ENCODE measurements around the gene FCER1G. TPM values are rescaled to one million over a fixed set of nuclear protein-coding genes. Genes with fewer than 3 reads are reported as not detected.

The FCER1G gene
- total RNA-seq, 1 experiment from 2014 or later = 2.6 TPM

DNA sequence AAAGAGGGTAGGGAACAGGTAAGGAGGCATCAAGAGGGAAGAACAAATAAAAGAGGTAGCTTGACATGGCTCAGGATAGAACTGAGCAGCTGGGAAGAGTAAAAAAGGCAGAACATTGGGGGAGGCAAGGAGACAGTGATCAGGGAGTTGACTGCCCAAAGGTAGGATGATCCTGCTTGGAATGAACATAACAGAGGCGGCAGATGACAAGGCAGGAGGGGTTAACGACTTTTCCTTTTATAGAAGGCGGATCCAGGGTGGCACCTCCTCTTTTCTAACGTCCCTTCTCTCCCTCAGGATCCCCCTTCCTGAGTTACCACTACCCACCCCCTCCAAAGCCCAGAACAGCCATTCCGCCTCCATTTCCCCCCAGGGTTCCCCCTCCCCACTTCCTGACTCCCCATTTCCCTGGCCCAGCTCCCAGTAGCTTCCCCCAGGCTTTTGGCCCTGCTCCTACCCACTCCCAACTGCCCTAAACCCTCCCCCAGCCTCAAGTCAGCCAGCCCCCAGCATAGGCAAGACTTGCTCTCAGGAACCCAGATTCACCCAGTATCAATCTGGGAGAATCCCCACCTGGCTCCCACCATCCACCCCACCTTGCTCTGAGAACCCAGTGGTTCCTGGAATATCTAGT, 15.5 kb upstream of the FCER1G start:
- no peak for DNase-seq (ENCODE audit: low read depth, low spot score)
- in situ Hi-C loops (cut with HindIII; ENCODE audit: low pct_unique_long_range_greater_than_20kb, low sequenced_read_pairs) = loop anchor here (25.0 kb wide), 1 partner anchor 188 kb away; no protein-coding TSS in a partner anchor

DNA sequence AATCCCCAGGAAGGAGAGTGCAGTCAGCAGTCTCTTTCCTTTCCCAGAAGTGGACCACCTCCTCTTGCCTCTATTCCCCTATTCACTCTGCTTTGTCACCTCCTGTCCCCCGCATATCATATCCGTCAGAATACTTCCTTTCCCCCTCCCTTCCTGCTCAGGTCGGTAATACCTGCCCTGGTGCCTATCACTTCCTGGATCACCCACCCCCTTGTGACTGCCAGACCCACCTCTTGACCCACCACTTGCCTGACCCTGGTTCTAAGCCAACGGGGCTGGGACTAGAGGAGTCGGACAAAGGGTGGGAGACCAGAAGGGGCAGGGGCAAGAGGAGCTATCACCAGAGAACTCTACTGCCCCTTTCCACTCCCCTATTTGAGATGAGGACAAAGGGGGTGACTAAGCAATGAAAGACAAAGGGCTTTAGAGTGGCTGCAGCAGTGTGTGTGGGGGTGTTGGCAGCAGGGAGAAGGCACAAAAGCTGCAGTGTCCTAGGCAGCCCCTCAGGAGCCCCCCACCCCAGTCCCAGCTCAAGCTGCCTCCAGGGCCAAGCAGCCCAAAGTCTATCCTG, 14.6 kb upstream of the FCER1G start:
- in situ Hi-C loops (cut with HindIII; ENCODE audit: low pct_unique_long_range_greater_than_20kb, low sequenced_read_pairs) = loop anchor here (25.0 kb wide), 1 partner anchor 187 kb away; no protein-coding TSS in a partner anchor
- no peak for DNase-seq (ENCODE audit: low read depth, low spot score)

GRCh38 chr1:161200992-161201835, 13.9 kb upstream of the FCER1G start:
- DNase-seq (ENCODE audit: low read depth, low spot score) = no peak
- in situ Hi-C loops (cut with HindIII; ENCODE audit: low pct_unique_long_range_greater_than_20kb, low sequenced_read_pairs) = loop anchor here (25.0 kb wide), 1 partner anchor 186 kb away; no protein-coding TSS in a partner anchor

- DNase-seq (ENCODE audit: low read depth, low spot score) = peak; percentile 99
- in situ Hi-C loops (cut with HindIII; ENCODE audit: low pct_unique_long_range_greater_than_20kb, low sequenced_read_pairs) = loop anchor here (25.0 kb wide), 1 partner anchor 185 kb away; no protein-coding TSS in a partner anchor
Observed at GRCh38 chr1:161201836-161202712, 13.0 kb upstream of the FCER1G start, which contains the start of gene NDUFS2. NDUFS2 (plus strand) TSS chr1:161202367; CDS start chr1:161202386, 19 bp downstream.

- in situ Hi-C loops (cut with HindIII; ENCODE audit: low pct_unique_long_range_greater_than_20kb, low sequenced_read_pairs) = loop anchor here (25.0 kb wide), 1 partner anchor 181 kb away; no protein-coding TSS in a partner anchor
- no peak for DNase-seq (ENCODE audit: low read depth, low spot score)
Observed at GRCh38 chr1:161206411-161207140, 8.5 kb upstream of the FCER1G start.

- no peak for DNase-seq (ENCODE audit: low read depth, low spot score)
- in situ Hi-C loops (cut with HindIII; ENCODE audit: low pct_unique_long_range_greater_than_20kb, low sequenced_read_pairs) = loop anchor here (25.0 kb wide), 1 partner anchor 180 kb away; no protein-coding TSS in a partner anchor
Observed at GRCh38 chr1:161207173-161207572, 7.9 kb upstream of the FCER1G start.

DNA sequence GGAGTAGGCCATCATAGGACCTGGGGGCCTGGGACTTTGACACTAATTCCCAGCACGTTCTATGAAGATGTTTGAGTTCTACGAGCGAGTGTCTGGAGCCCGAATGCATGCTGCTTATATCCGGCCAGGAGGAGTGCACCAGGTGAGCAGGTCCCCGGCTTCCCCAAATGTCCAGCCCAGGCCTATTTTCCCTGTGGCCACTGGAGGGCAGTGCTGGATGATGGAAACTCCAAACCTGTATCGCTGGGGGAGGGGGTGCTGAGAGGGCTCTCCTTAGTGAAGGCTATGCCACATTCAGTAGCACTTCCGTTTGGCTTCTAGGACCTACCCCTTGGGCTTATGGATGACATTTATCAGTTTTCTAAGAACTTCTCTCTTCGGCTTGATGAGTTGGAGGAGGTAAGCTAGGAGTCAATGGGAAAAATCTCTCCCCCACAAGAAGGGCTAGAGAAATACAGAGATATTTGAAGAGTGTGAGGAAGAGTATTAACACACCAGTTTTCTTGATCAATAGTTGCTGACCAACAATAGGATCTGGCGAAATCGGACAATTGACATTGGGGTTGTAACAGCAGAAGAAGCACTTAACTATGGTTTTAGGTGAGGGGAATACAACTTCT, 5.2 kb upstream of the FCER1G start:
- in situ Hi-C loops (cut with HindIII; ENCODE audit: low pct_unique_long_range_greater_than_20kb, low sequenced_read_pairs) = loop anchor here (25.0 kb wide), 1 partner anchor 177 kb away; no protein-coding TSS in a partner anchor

DNA sequence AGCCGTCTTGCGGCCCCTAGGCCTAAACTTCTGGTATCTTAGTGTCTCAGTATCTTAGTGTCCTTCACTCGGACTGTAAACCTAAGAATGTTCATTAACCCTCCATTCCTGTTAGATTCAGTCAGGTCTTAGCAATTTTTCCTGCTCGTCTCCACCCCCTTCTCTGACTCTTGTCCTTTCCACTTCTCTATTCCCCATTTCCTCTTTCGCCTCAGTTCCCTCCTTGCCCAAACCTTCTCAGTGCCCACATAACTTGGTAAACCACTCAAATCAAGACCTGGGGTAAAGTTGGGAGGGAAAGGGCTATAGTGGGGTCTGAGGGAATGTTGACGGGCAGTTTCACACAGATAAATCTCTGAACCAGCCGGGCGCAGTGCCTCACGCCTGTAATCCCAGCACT, 726 bp upstream of the FCER1G start:
- DNase-seq (ENCODE audit: low read depth, low spot score) = no peak
- in situ Hi-C loops (cut with HindIII; ENCODE audit: low pct_unique_long_range_greater_than_20kb, low sequenced_read_pairs) = loop anchor here (25.0 kb wide), 1 partner anchor 173 kb away; no protein-coding TSS in a partner anchor

More for the DNA sequence above, 5.2 kb upstream of the FCER1G start:
- peak; percentile 86 for DNase-seq (ENCODE audit: low read depth, low spot score)

DNA sequence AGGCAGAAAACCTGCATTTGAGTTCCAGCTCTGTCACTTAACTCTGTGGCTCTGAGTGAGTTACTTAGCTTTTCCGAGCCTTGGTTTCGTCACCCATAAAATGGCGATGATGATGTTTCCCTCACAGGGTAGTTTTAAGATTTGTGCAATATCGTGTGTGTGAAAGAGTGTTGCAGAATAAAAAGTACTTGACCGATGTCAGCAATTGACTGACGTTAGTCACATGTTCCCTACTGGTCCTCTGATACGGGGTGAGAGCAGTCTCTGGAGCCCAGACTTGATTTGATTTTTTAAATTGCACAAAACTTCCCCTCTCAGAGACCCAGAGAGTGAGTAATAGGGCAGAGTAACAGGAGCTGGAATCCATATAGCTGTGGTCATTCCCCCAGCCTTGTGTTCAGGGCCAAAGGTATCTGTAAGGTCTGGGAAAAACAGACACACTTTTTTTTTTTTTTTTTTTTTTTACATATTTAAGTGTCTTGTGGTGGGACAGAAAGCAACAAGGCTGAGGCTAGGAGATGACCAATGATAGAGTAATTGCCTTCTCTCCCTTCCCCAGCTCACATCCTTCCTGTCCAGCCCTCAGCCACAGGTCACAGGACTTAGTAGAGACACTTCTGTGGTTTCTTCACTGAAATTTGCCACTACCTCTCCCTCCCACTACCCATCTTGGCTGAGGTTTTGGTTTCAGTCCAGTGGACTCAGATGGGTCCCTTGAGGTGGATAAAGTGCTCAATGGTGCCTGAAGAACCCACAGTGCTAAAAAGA, 2.0 kb downstream of the FCER1G start:
- in situ Hi-C loops (cut with HindIII; ENCODE audit: low pct_unique_long_range_greater_than_20kb, low sequenced_read_pairs) = loop anchor here (25.0 kb wide), 1 partner anchor 170 kb away; no protein-coding TSS in a partner anchor
- peak; percentile 63 for DNase-seq (ENCODE audit: low read depth, low spot score)

GRCh38 chr1:161217831-161218230, 2.7 kb downstream of the FCER1G start:
- in situ Hi-C loops (cut with HindIII; ENCODE audit: low pct_unique_long_range_greater_than_20kb, low sequenced_read_pairs) = loop anchor here (25.0 kb wide), 1 partner anchor 169 kb away; no protein-coding TSS in a partner anchor
- no peak for DNase-seq (ENCODE audit: low read depth, low spot score)

DNA sequence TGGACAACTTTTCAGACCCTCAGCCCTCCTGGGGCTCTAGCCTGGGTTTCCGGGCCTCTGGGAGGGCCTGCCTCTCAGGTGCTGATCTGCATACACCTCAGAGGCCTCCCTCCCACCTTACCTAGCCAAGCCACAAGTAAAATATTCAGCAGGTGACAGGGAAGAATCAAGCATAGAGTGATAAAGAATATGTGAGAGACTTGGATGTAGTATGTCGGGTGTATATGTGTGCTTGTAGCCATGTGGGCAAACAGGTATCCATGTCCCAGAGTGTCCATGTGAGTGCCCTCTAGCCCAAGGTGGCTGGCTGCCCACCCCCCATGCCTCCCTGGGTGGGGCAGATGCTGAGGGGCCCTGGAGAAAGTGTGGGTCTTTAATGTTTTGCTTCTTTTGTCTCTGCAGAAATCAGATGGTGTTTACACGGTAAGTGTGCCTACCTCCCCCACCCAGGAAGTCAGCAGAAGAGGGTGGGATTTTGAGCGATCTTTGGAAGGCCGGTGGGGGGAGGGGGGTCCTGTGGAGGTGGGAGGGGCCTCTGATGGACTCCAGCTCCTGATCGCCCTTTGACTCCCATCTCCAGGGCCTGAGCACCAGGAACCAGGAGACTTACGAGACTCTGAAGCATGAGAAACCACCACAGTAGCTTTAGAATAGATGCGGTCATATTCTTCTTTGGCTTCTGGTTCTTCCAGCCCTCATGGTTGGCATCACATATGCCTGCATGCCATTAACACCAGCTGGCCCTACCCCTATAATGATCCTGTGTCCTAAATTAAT, 3.4 kb downstream of the FCER1G start:
- no peak for DNase-seq (ENCODE audit: low read depth, low spot score)
- in situ Hi-C loops (cut with HindIII; ENCODE audit: low pct_unique_long_range_greater_than_20kb, low sequenced_read_pairs) = loop anchor here (25.0 kb wide), 1 partner anchor 169 kb away; no protein-coding TSS in a partner anchor

GRCh38 chr1:161219078-161219892, 4.2 kb downstream of the FCER1G start:
- no peak for DNase-seq (ENCODE audit: low read depth, low spot score)
- in situ Hi-C loops (cut with HindIII; ENCODE audit: low pct_unique_long_range_greater_than_20kb, low sequenced_read_pairs) = loop anchor here (25.0 kb wide), 1 partner anchor 168 kb away; no protein-coding TSS in a partner anchor

GRCh38 chr1:161220002-161220401, 4.9 kb downstream of the FCER1G start:
- in situ Hi-C loops (cut with HindIII; ENCODE audit: low pct_unique_long_range_greater_than_20kb, low sequenced_read_pairs) = loop anchor here (25.0 kb wide), 1 partner anchor 167 kb away; no protein-coding TSS in a partner anchor
- no peak for DNase-seq (ENCODE audit: low read depth, low spot score)
